H1 (cell line): ENCODE data around the gene OPCML. TPM values are rescaled to one million over a fixed set of nuclear protein-coding genes. Genes with fewer than 3 reads are reported as not detected.

Experiments
- CTCF ChIA-PET: fragments of 300-600 bp; sonication (Branson Sonifier 250); formaldehyde crosslinking; loops from one replicate; lab custom pipeline; 2021; ENCODE audit not compliant: partially characterized antibody; lab: Charles Lee
- POLR2A ChIA-PET: fragments of 300-600 bp; sonication (Branson Sonifier 250); formaldehyde crosslinking; loops from one replicate; lab custom pipeline; 2021; ENCODE audit warnings: inconsistent platforms; ENCODE audit not compliant: partially characterized antibody; lab: Charles Lee
- DNase-seq, 2 experiments: peaks; one replicate each; pipeline versions ENCODE4 v3.0.0 to v3.0.0-alpha.2; 2010 to 2022; ENCODE audit warnings: low spot score in 2 of 2, low read depth in 1 of 2, mixed read lengths in 1 of 2
- FAIRE-seq: peaks from 2 replicates; lab custom pipeline; 2011; peaks lifted over from hg19 to GRCh38; lab: Jason Lieb, UNC
- H2AFZ ChIP-seq: 2 replicates; pipeline ENCODE4 v1.8.1; 2012; ENCODE audit warnings: low read length, inconsistent platforms
- H2AK5ac ChIP-seq: 2 replicates; pipeline ENCODE4 v1.6.1; 2013; ENCODE audit warnings: low read depth, low read length
- H2BK120ac ChIP-seq: replicated peaks from 2 replicates; pipeline ENCODE3; 2013; ENCODE audit warnings: low read depth, low read length, inconsistent platforms
- H2BK12ac ChIP-seq: 2 replicates; pipeline ENCODE4 v1.6.1; 2013; ENCODE audit warnings: low read depth, low read length
- H2BK15ac ChIP-seq: 2 replicates; pipeline ENCODE4 v1.6.1; 2013; ENCODE audit warnings: low read length
- H2BK20ac ChIP-seq: 2 replicates; pipeline ENCODE4 v1.6.1; 2013; ENCODE audit warnings: low read length
- H2BK5ac ChIP-seq: 2 replicates; pipeline ENCODE4 v1.6.1; 2013; ENCODE audit warnings: low read depth, low read length
- H3K14ac ChIP-seq: 2 replicates; pipeline ENCODE4 v1.6.1; 2013; ENCODE audit warnings: inconsistent platforms; ENCODE audit not compliant: insufficient read length
- H3K18ac ChIP-seq: 2 replicates; pipeline ENCODE4 v1.6.1; 2013; ENCODE audit warnings: low read length; ENCODE audit errors: extremely low read depth
- H3K23ac ChIP-seq: 2 replicates; pipeline ENCODE4 v1.6.1; 2013; ENCODE audit warnings: inconsistent platforms; ENCODE audit not compliant: insufficient read length
- H3K23me2 ChIP-seq: 2 replicates; pipeline ENCODE4 v1.6.1; 2013; ENCODE audit warnings: low read depth, low read length
- H3K27ac ChIP-seq: 2 replicates; pipeline ENCODE4 v1.6.1; 2011; ENCODE audit warnings: low read depth, low read length, inconsistent platforms
- H3K27me3 ChIP-seq, 4 experiments: replicated peaks in 1 of 4; 1 replicate in 1 of 4; 2 replicates in 3 of 4; pipeline versions ENCODE4 v1.6.1 to v1.8.1; 2011 to 2013; ENCODE audit warnings: low read length in 3 of 4, mild to moderate bottlenecking in 3 of 4, inconsistent platforms in 2 of 4, mixed read lengths in 2 of 4, moderate library complexity in 1 of 4; ENCODE audit not compliant: control insufficient read depth in 3 of 4, insufficient read depth in 3 of 4; ENCODE audit errors: extremely low read depth in 1 of 4
- H3K36me3 ChIP-seq, 4 experiments: 2 replicates each; pipeline versions ENCODE4 v1.6.1 to v1.8.1; 2011 to 2013; ENCODE audit warnings: mild to moderate bottlenecking in 4 of 4, low read length in 3 of 4, moderate library complexity in 2 of 4, control low read depth in 1 of 4, inconsistent platforms in 1 of 4; ENCODE audit not compliant: insufficient read depth in 4 of 4, control insufficient read depth in 2 of 4
- H3K4ac ChIP-seq: replicated peaks from 2 replicates; pipeline ENCODE3; 2013; ENCODE audit warnings: low read length, low read depth, mixed read lengths, inconsistent platforms; ENCODE audit not compliant: insufficient read length
- H3K4me1 ChIP-seq, 4 experiments: replicated peaks in 1 of 4; 1 replicate in 1 of 4; 2 replicates in 3 of 4; pipeline versions ENCODE4 v1.6.1 to v1.8.1; 2011 to 2013; ENCODE audit warnings: low read length in 3 of 4, inconsistent platforms in 2 of 4, mixed read lengths in 1 of 4; ENCODE audit not compliant: insufficient read depth in 4 of 4, control insufficient read depth in 3 of 4
- H3K4me2 ChIP-seq, 2 experiments: 2 replicates each; pipeline versions ENCODE4 v1.6.1 to v1.8.1; 2011 to 2013; ENCODE audit warnings: low read depth in 2 of 2, low read length in 2 of 2, control low read depth in 1 of 2, inconsistent platforms in 1 of 2, mild to moderate bottlenecking in 1 of 2; ENCODE audit not compliant: insufficient read depth in 1 of 2
- H3K4me3 ChIP-seq, 4 experiments: fragments of 200-600, 300-600 bp in 1 of 4; sonication (generic), shearing (Covaris generic), sonication (Bioruptor Twin) in 1 of 4; 2 replicates each; pipeline versions ENCODE4 v1.5.1 to v1.8.1; 2011 to 2016; ENCODE audit warnings: low read length in 4 of 4, low read depth in 3 of 4, control low read depth in 2 of 4, inconsistent platforms in 2 of 4, mild to moderate bottlenecking in 2 of 4, mixed read lengths in 1 of 4, moderate library complexity in 1 of 4; ENCODE audit not compliant: insufficient read depth in 2 of 4; ENCODE audit errors: extremely low read depth in 1 of 4
- H3K56ac ChIP-seq: replicated peaks from 2 replicates; pipeline ENCODE3; 2013; ENCODE audit warnings: low read depth, mild to moderate bottlenecking, mixed read lengths, low read length, inconsistent platforms; ENCODE audit not compliant: insufficient read length
- H3K79me1 ChIP-seq: 2 replicates; pipeline ENCODE4 v1.6.1; 2013; ENCODE audit warnings: low read depth, low read length, control low read depth
- H3K79me2 ChIP-seq, 2 experiments: 2 replicates each; pipeline versions ENCODE4 v1.6.1 to v1.8.1; 2012 to 2013; ENCODE audit warnings: low read length in 2 of 2, mild to moderate bottlenecking in 2 of 2, inconsistent platforms in 1 of 2; ENCODE audit not compliant: insufficient read depth in 2 of 2, control insufficient read depth in 1 of 2
- H3K9ac ChIP-seq, 4 experiments: replicated peaks in 1 of 4; 1 replicate in 1 of 4; 2 replicates in 3 of 4; pipeline versions ENCODE4 v1.6.1 to v1.8.1; 2011 to 2013; ENCODE audit warnings: low read depth in 3 of 4, low read length in 3 of 4, control low read depth in 2 of 4, mild to moderate bottlenecking in 2 of 4, moderate library complexity in 2 of 4, inconsistent platforms in 1 of 4; ENCODE audit errors: extremely low read depth in 1 of 4
- H3K9me3 ChIP-seq, 2 experiments: 2 replicates each; pipeline versions ENCODE4 v1.6.1 to v1.8.1; 2012 to 2013; ENCODE audit warnings: mild to moderate bottlenecking in 2 of 2, moderate library complexity in 2 of 2, control low read depth in 1 of 2, inconsistent platforms in 1 of 2, low read depth in 1 of 2, low read length in 1 of 2, mixed read lengths in 1 of 2; ENCODE audit not compliant: insufficient read depth in 2 of 2
- H4K20me1 ChIP-seq, 2 experiments: replicated peaks in 1 of 2; 2 replicates each; pipeline versions ENCODE3 to v1.8.1; 2011 to 2013; ENCODE audit warnings: inconsistent platforms in 2 of 2, low read length in 2 of 2, mild to moderate bottlenecking in 1 of 2; ENCODE audit not compliant: insufficient read depth in 2 of 2, control insufficient read depth in 1 of 2
- H4K5ac ChIP-seq: 2 replicates; pipeline ENCODE4 v1.6.1; 2013; ENCODE audit warnings: low read length, low read depth, mixed read lengths, inconsistent platforms; ENCODE audit not compliant: insufficient read length
- H4K8ac ChIP-seq: 2 replicates; pipeline ENCODE4 v1.8.0; 2013; ENCODE audit warnings: mild to moderate bottlenecking, moderate library complexity, low read length, inconsistent platforms; ENCODE audit not compliant: insufficient read depth; ENCODE audit errors: extremely low read depth
- H4K91ac ChIP-seq: replicated peaks from 2 replicates; pipeline ENCODE3; 2013; ENCODE audit warnings: low read length, mixed read lengths, inconsistent platforms; ENCODE audit not compliant: insufficient read length
- CBX8 ChIP-seq: fragments of 300-800, 300-1000 bp; sonication (generic); IDR thresholded peaks from 2 replicates; pipeline ENCODE4 v1.7.1; 2016; ENCODE audit warnings: low read depth, low read length, borderline replicate concordance
- CREB1 ChIP-seq: IDR thresholded peaks from 2 replicates; pipeline ENCODE4 v1.6.1; 2012; ENCODE audit warnings: inconsistent platforms
- E2F6 ChIP-seq: IDR thresholded peaks from 2 replicates; pipeline ENCODE4 v1.6.1; 2012; ENCODE audit warnings: inconsistent platforms
- JUN ChIP-seq: IDR thresholded peaks from 2 replicates; pipeline ENCODE4 v1.6.1; 2011; ENCODE audit warnings: low read depth, mild to moderate bottlenecking, improper control_type of control experiment, low read length
- JUND ChIP-seq: IDR thresholded peaks from 2 replicates; pipeline ENCODE4 v1.6.1; 2011; ENCODE audit warnings: mild to moderate bottlenecking, improper control_type of control experiment, low read length
- KDM1A ChIP-seq: fragments of 200-600, 300-600 bp; sonication (generic); IDR thresholded peaks from 2 replicates; pipeline ENCODE4 v1.7.1; 2016; ENCODE audit warnings: mild to moderate bottlenecking, low read length, borderline replicate concordance
- KDM5A ChIP-seq: fragments of 200-600 bp; IDR thresholded peaks from 2 replicates; pipeline ENCODE4 v1.7.1; 2012; ENCODE audit warnings: mild to moderate bottlenecking, low read length, inconsistent platforms, mixed read lengths
- POLR2AphosphoS5 ChIP-seq: IDR thresholded peaks from 2 replicates; pipeline ENCODE4 v1.6.1; 2011; ENCODE audit warnings: low read depth, low read length
- RFX5 ChIP-seq: IDR thresholded peaks from 2 replicates; pipeline ENCODE4 v1.6.1; 2011; ENCODE audit warnings: low read depth, low read length, improper control_type of control experiment, borderline replicate concordance
- SP4 ChIP-seq: IDR thresholded peaks from 2 replicates; pipeline ENCODE4 v1.6.1; 2012; ENCODE audit warnings: low read length, inconsistent platforms
- TBP ChIP-seq: IDR thresholded peaks from 2 replicates; pipeline ENCODE4 v1.6.1; 2011; ENCODE audit warnings: low read depth, low read length, improper control_type of control experiment
- WGBS, 2 experiments: shearing (Covaris generic) in 1 of 2; methylation state at CpG; one replicate each; pipeline versions ENCODE4 v1.1.6 to v1.1.7; 2013 to 2015; ENCODE audit warnings: low lambda C conversion rate in 2 of 2, mixed read lengths in 2 of 2, inconsistent platforms in 1 of 2, low coverage in 1 of 2, missing lambda C conversion rate in 1 of 2; ENCODE audit not compliant: insufficient replicate concordance in 2 of 2, insufficient coverage in 1 of 2, insufficient read length in 1 of 2; ENCODE audit errors: extremely low coverage in 1 of 2, missing lambda C conversion rate in 1 of 2; 5-methylcytosine and 5-hydroxymethylcytosine counted together
- polyA plus RNA-seq, 7 experiments: library from polyadenylated mRNA; depleted of rRNA in 3 of 7; stranded (reverse) in 5 of 7; unstranded in 2 of 7; fragments of >200 nt in 5 of 7; fragments of 200-250 nt in 2 of 7; gene quantifications; 1 replicate in 5 of 7; 2 replicates in 1 of 7; 4 replicates in 1 of 7; pipeline versions ENCODE4 v1.2.1 to v1.2.3, GENCODE V29; 2011 to 2013; ENCODE audit warnings: missing spikeins in 2 of 7, mixed read lengths in 2 of 7
- total RNA-seq: library from RNA; stranded (reverse); fragmentation: NEBNext Ultra II Directional; extraction: Animal tissue kit (Norgen Biotek cat#: 25700); gene quantifications from 2 replicates; pipeline ENCODE4 v1.2.1, GENCODE V29; 2021

Gene OPCML
- total and polyA plus RNA-seq, 2 of the 8 experiments (the other 6 are each of a cell fraction or from before 2014, with no cell fraction given) = 2.3 to 3.1 TPM

GRCh38 chr11:132911186-132911585 is 621.1 kb downstream of the OPCML start:
- no peaks in the 10 kb centered on the region; a peak in 1 of 7 replicates for H3K27me3 ChIP-seq
- H2AK5ac ChIP-seq = no peak overlapping the region
- FAIRE-seq (no peak), DNase-seq (no peak)
- no peak overlapping the region for H2BK5ac ChIP-seq
- peaks cover 0 to 4% (median under 1%) of the 10 kb centered on the region in 4 experiments; a peak in 1 of 7 replicates for H3K4me1 ChIP-seq
- no peak overlapping the region for H2BK12ac ChIP-seq
- CTCF ChIA-PET = interaction anchor here (1.0 kb wide), 1 partner anchor 8 kb away, joined by 3 read pairs; no protein-coding TSS in a partner anchor
- H4K20me1 ChIP-seq = no peaks in the 10 kb centered on the region
- no peak overlapping the region for H2BK120ac ChIP-seq
- H3K4me2 ChIP-seq = no peak overlapping the region
- no peak overlapping the region for H3K23ac ChIP-seq
- H3K27ac ChIP-seq = no peak overlapping the region
- no peaks in the 10 kb centered on the region for H3K79me2 ChIP-seq
- H3K9me3 ChIP-seq = no peaks in the 10 kb centered on the region
- no peak overlapping the region for H3K56ac ChIP-seq
- H3K9ac ChIP-seq = no peak overlapping the region
- no peak overlapping the region for H4K8ac ChIP-seq
- TF ChIP-seq KDM5A = no peak
- no peak for TF ChIP-seq CREB1
- TF ChIP-seq RFX5 = no peak
- no peak for TF ChIP-seq POLR2AphosphoS5
- TF ChIP-seq E2F6 = no peak
- no peak for TF ChIP-seq SP4
- TF ChIP-seq TBP = no peak
- TF ChIP-seq KDM1A = no peak
- TF ChIP-seq CBX8 = no peak
- no peak for TF ChIP-seq JUND
- TF ChIP-seq JUN = no peak
- POLR2A ChIA-PET = no interaction called here
- no peak overlapping the region for H2AFZ ChIP-seq
- H3K23me2 ChIP-seq = no peaks in the 10 kb centered on the region
- H3K4ac ChIP-seq = no peak overlapping the region
- H3K14ac ChIP-seq = no peak overlapping the region
- H4K91ac ChIP-seq = no peak overlapping the region
- H2BK20ac ChIP-seq = no peak overlapping the region
- no peak overlapping the region for H3K4me3 ChIP-seq
- no peak overlapping the region for H3K18ac ChIP-seq
- no peak overlapping the region for H4K5ac ChIP-seq
- WGBS, 2 experiments = 87% methylated on average over 7 of the region's 7 CpGs; no CpG with 5 or more reads in 1 of the 2 experiments
- H2BK15ac ChIP-seq = no peak overlapping the region
- H3K36me3 ChIP-seq = no peaks in the 10 kb centered on the region
- no peaks in the 10 kb centered on the region for H3K79me1 ChIP-seq
